IPS-18c (cell line): ENCODE data around the gene SERGEF.

Source experiments
- H3K4me3 ChIP-seq: 2 replicates; pipeline ENCODE4 v1.7.0; 2013; ENCODE audit warnings: low read depth, mild to moderate bottlenecking, low read length, moderate library complexity; ENCODE audit not compliant: insufficient read depth
- H3K9me3 ChIP-seq: one replicate; pipeline ENCODE4 v1.6.1; 2013; ENCODE audit warnings: mild to moderate bottlenecking, low read length, moderate library complexity; ENCODE audit not compliant: control insufficient read depth, insufficient read depth

SERGEF gene

DNA sequence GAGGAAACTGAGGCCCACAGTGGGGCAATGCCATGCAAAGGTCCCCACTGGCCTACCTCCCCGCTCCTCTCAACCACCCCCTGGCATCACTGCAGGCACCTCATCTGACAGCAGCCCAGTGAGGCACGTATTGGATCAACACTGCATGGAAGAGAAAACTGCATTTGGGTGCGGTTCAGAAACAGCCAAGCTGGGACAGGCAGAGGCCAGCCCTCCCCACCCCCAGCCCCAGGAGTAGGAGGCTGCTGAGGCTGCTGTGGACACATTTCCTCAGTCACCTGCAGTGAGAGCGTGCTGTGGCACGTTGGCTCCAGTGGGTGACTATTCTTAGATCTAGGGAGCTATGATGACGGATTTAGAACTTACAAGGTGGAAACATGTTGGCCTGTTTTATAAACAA lies 214.6 kb downstream of the SERGEF start:
- Histone ChIP-seq H3K4me3 (no peak overlapping the region), H3K9me3 (no peaks in the 10 kb centered on the region)

- H3K9me3 ChIP-seq = no peaks in the 10 kb centered on the region
- H3K4me3 ChIP-seq = no peak overlapping the region
Observed at GRCh38 chr11:17796154-17796553, 216.7 kb downstream of the SERGEF start.

DNA sequence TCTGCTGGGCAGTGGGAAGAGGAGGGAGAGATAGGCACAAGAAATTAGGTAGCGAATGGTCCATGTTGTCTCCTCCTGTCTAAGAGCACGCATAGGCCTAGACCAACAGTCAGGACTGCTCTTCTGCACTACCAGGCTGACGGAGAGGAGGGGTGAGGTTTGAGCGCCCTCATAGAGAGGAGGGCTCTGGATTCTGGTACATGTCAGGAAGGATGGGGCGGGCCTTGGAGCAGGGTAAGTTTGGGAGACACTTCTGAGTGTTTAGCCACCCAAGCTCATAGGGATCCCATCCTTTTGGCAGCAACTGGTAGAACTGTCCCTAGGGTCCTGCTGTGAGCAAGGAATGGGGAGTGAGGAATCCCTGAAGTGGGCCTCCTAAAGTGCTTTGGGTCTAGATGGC lies 217.9 kb downstream of the SERGEF start:
- no peaks in the 10 kb centered on the region for H3K9me3 ChIP-seq
- H3K4me3 ChIP-seq = no peak overlapping the region

- Histone ChIP-seq H3K9me3 (no peaks in the 10 kb centered on the region), H3K4me3 (no peak overlapping the region)
Observed at GRCh38 chr11:17793642-17794170, 219.1 kb downstream of the SERGEF start.

DNA sequence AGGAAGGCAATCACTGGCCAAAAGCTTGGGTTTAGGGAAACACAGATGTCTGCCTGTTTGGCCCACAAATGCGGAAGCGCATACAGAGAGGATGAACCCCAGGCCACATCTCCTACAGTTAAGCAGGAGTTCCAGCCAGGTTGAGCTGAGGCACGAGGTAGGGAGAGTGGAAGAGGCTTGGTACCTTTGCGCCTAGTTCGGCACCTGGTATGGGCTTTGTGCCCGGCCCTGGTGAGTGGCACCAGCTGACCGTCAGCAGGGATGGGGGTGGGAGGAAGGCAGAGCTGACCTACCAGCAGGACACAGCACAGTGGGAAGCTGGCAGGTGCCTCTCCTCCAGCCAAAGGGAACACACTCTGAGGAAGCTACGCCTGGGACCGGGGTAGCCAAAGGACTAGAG lies 220.7 kb downstream of the SERGEF start:
- Histone ChIP-seq H3K4me3 (no peak overlapping the region), H3K9me3 (no peaks in the 10 kb centered on the region)

GRCh38 chr11:17791144-17791543 lies 221.7 kb downstream of the SERGEF start:
- Histone ChIP-seq H3K9me3 (no peaks in the 10 kb centered on the region), H3K4me3 (no peak overlapping the region)

- Histone ChIP-seq H3K9me3 (no peaks in the 10 kb centered on the region), H3K4me3 (no peak overlapping the region)
Observed at GRCh38 chr11:17790453-17790852, 222.4 kb downstream of the SERGEF start.

GRCh38 chr11:17788084-17788483 lies 224.8 kb downstream of the SERGEF start:
- Histone ChIP-seq H3K9me3 (no peaks in the 10 kb centered on the region), H3K4me3 (no peak overlapping the region)

GRCh38 chr11:17786824-17787525 lies 225.9 kb downstream of the SERGEF start:
- Histone ChIP-seq H3K9me3 (no peaks in the 10 kb centered on the region), H3K4me3 (no peak overlapping the region)

- Histone ChIP-seq H3K4me3 (no peak overlapping the region), H3K9me3 (no peaks in the 10 kb centered on the region)
Observed at GRCh38 chr11:17783878-17784277, 229.0 kb downstream of the SERGEF start.

DNA sequence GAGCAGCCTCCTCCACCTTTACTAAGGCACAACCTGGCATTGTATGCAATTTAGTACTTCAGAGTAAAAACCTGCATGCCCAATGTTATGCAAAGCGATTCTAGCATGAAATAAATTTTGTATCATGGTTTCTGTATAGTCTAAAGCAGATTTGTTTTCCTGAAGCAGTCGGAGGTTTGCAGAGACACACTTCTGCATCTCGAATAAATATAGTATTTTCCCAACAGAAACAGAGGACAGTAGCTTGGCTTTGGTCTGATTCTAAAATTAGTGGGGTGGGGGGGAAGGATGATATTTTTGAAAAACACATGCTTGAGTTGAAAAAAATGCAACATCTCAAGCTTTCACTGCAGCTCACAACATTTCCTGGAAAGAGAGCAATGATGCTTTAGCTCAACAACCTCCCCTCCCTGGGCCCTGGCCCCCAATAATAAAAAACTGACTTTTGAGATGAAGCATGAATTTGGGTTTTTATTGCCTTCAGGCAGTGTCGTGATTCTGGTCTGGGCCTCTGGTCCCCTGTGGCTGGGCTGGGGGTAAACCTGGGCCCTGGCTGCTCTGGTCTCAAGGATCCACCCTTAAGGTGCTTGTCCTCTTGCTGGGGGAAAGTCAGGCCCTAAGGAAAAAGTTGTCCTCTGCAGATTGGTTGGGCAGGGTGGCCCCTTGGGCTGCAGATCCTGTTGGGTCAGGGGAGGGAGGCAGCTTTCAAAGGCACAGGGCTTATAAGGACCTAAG lies 230.1 kb downstream of the SERGEF start:
- H3K4me3 ChIP-seq = no peak overlapping the region
- H3K9me3 ChIP-seq = no peaks in the 10 kb centered on the region

- Histone ChIP-seq H3K9me3 (no peaks in the 10 kb centered on the region), H3K4me3 (no peak overlapping the region)
Observed at GRCh38 chr11:17782145-17782544, 230.7 kb downstream of the SERGEF start.

DNA sequence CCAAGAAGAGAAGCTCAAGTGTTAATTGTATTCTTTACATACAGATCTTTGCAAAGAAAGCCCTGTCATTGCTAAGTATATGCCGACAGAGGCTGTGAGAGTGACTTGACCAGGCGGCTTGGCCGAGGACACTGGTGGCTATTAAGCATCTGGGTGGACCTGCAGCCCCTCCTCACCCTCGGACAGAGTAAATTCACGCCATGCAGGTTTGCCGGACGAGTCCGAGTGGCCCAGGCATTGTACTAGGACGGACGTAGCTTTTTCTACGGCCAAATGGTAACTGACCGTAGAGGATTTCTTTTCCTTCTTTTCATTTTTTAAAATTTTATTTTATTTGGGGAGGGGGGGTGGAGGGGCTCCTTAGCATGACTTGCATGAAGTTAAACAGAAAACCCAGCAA lies 231.2 kb downstream of the SERGEF start:
- H3K4me3 ChIP-seq = no peak overlapping the region
- no peaks in the 10 kb centered on the region for H3K9me3 ChIP-seq

DNA sequence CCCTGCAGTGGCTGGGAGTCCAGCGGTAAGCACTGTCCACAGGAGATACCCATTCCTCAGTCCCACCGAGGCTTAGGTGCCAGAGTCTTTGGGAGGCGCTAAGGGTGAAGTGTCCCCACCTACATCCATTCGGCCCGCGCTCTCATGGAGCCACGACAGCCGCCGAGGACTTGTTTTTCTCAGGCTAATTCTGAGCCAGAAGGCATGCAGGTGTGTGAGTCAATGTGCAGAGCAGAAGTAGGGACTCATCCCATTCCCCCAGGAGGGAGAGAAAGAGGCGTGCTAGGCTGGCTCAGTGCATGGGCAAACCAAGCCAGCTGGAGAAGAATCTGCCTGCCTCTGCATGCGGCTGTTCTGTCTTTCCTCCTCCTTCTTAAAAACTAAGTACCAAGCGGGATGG lies 231.6 kb downstream of the SERGEF start:
- no peak overlapping the region for H3K4me3 ChIP-seq

GRCh38 chr11:17780668-17781067 lies 232.2 kb downstream of the SERGEF start:
- H3K4me3 ChIP-seq = no peak overlapping the region
- H3K9me3 ChIP-seq = no peaks in the 10 kb centered on the region

More for the DNA sequence above, 231.6 kb downstream of the SERGEF start:
- H3K9me3 ChIP-seq = no peaks in the 10 kb centered on the region

DNA sequence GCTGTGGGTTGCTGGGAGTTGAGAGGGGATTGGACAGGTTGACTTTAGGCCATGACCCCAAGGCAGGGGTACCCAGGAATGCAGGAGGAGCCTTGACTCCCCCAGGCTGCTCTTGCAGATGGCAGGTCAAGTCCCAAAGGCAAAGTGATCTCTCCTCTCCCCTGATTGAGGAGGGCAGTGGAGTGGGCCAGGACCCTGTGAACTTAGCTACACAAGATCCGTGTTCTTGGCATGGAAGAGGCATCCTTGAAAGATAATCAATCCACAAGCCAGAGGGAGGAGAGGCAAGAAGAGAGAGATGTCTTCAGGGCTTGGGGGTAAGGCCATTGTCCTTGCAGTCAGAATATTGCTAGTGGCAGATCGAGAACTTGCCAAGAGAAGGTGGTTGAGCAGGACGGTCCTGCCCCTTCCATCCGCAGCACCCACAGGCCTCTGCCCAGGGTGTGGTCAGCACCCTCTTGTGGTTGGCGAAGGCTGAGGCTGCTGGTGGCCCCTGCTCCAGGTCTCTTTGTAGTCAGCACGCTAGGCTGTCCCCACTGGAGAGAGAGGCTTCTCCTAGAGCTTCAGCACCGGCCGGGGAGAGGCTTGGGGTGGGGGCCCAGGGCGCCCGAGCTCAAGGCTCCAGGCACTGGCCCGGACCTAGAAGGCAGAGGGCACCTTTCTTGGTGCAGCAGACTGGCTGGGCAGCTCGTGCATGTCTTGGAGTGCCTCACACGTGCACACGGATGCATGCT lies 232.8 kb downstream of the SERGEF start:
- Histone ChIP-seq H3K4me3 (no peak overlapping the region), H3K9me3 (no peaks in the 10 kb centered on the region)

DNA sequence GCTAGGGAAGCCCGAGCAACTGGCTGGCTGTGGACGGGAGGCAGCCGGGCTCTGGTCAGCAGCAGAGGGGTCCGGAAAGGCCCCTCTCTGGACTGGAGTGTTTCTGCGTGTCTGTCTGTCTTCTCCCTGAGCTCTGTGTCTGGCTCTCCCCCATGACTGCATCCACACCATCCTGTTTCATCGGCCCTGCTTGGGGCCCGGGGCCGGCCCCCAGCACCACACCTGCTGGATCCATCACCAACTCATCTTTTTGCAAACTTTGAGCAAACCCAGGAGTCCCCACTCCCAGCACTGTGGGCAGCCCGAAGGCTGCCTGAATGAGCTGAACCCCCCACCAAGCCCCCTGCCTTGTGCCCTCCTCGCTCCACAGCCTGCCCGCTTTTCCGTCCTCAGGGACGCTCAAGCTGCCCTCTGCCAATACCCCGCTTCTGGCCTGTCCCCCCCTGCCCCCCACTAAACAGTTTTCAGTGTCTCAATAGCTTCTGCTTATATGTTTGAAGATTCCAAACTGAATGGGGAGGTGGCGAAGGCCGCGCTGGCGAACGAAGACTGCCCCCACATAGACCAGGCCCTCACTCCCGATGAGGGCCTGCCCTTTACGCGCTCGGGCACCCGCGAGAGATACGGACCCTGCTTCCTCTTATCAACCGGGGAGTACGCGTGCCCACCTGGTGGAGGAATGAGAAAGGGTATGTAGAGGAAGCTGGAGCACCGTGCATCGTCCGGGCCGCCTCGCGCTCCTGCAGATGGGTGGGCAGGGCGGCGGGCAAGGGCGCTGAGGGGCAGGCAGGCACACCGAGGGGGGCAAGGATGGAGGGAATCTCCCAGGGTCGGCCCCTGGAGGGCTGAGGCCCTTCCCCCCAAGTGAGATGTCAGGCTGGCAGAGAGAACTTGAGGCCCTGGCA lies 233.6 kb downstream of the SERGEF start:
- Histone ChIP-seq H3K9me3 (no peaks in the 10 kb centered on the region), H3K4me3 (no peak overlapping the region)
